Germinal center (tissue), 1 donor: ENCODE measurements around the gene CELF5.
A peak's percentile ranks its signal among the peaks of the same experiment; 100 is the strongest.

ENCODE experiments used
- DNase-seq: peaks from one replicate; pipeline ENCODE4 v3.0.0; 2012; ENCODE audit warnings: mixed read lengths, low spot score

CELF5 gene

GRCh38 chr19:3224346-3225168 lies at the start of gene CELF5:
Gene CELF5, plus strand, starts transcription at chr19:3224661. Its CDS starts 79 bp downstream, at chr19:3224740.
- DNase-seq: peak; percentile 81

DNA sequence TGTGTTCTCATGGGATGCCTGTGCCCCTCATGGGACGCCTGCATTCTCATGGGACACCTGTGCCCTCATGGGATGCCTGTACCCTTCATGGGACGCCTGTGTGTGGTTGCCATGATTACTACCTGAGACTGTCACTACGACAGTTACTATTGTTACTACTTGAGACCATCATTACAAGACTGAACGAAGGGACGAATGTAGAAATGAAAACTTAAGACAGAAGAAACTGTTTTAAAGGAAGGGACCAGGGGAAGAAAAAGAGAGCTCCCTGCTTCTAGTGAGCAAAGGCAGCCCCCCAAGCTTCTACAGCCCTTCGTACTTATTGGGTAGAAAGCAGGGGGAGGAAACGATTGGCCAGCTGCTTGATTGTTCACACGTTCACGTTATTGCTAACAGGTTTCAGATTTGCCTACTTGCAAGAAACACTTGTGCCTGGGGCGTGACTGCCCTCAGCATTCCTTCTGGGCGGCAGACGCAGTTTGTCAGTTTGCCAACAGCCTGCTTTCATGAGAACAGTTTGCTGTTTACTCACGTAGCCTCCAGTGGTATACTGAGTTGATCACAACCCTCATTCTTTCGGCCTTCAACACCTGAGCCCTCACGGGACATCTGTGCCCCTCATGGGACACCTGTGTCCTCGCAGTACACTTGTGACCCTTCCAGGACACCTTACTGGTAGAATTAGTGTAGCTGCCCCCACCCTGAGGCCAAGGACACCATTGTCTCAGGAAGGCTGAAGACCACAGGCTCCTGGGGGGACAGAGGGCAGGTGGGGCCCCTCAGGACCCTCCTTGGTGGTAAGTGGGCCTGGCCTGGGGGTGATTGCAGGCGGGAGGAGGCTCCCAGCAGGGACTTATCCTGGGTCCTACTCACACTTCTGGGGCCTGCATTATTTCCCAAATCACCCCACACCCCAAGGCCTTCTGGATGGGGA lies 48.4 kb upstream of the CELF5 start:
- no peak for DNase-seq

- DNase-seq: no peak
Measured at GRCh38 chr19:3176715-3177501, 47.6 kb upstream of the CELF5 start.

DNA sequence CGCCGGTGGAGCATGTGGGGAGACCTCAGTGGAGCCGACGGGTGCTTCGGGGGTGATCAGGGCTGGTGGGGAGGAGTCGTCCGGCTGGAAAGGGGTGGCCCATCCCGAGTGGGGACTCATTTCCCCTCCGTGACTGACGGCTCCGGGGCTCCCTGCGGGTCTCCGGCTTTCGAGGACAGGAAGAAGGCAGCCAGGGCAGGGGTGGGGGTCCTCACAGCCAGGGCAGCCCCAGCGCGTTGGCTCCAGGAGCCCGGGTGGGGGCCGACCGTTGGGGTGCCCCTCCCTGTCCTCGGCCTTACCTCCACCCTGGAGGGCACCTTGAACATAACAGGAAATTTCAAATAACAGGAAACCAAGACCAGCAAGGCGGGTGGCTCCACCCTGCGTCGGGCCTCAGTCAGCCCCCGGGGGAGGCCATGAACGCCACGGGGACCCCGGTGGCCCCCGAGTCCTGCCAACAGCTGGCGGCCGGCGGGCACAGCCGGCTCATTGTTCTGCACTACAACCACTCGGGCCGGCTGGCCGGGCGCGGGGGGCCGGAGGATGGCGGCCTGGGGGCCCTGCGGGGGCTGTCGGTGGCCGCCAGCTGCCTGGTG lies 46.0 kb upstream of the CELF5 start, which contains the start of gene S1PR4:
Gene S1PR4, plus strand, starts transcription at position 393 of the 596 bp plus-strand sequence. Its CDS starts 24 bp downstream, at position 417.
- DNase-seq: peak; percentile 83

DNA sequence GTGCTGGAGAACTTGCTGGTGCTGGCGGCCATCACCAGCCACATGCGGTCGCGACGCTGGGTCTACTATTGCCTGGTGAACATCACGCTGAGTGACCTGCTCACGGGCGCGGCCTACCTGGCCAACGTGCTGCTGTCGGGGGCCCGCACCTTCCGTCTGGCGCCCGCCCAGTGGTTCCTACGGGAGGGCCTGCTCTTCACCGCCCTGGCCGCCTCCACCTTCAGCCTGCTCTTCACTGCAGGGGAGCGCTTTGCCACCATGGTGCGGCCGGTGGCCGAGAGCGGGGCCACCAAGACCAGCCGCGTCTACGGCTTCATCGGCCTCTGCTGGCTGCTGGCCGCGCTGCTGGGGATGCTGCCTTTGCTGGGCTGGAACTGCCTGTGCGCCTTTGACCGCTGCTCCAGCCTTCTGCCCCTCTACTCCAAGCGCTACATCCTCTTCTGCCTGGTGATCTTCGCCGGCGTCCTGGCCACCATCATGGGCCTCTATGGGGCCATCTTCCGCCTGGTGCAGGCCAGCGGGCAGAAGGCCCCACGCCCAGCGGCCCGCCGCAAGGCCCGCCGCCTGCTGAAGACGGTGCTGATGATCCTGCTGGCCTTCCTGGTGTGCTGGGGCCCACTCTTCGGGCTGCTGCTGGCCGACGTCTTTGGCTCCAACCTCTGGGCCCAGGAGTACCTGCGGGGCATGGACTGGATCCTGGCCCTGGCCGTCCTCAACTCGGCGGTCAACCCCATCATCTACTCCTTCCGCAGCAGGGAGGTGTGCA lies 45.3 kb upstream of the CELF5 start:
- no peak for DNase-seq

- DNase-seq: no peak
Measured at GRCh38 chr19:3179739-3180293, 44.6 kb upstream of the CELF5 start.

DNA sequence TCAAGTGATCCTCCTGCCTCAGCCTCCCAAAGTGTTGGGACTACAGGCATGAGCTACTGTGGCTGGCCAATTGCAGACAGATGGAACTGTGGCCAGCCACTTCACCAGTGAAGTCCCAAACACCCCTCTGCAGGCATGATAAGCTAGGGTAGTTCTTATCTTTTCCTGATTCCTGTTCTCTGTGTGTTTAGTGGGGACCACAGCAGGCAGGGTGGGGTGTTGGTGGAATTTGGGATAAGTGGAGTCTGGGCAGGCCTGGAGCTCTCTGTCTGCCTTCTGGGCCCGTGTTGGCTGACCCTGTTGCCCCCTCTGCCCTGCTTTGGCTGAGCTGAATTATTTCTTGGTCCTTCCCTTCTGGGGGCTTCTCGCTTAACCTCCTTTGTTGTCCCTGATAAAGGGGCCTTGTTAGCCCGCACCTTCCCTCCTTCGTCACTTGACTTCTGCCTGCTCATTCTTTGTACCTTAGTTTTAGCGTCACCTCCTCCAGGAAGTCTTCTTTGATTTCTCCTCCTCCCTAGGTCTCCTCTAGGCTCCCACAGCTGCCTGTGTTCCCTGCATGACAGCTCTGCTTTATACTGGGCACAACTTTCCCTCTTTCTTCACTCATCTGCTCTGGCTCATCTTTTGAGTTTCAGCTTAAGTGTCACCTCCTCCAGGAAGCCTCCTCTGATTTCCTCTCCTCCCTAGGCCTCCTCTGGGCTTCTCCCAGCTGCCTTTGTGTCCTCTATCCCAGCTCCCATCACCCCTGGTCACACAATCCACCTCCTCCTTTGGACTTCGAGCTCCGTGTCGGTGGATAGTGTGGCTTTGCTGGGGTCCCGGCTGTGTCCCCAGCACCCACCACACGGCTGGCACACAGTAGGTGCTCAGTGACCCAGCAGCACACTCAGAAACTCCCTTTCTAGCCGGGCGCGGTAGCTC lies 40.5 kb upstream of the CELF5 start:
- no peak for DNase-seq

- no peak for DNase-seq
Measured at GRCh38 chr19:3184847-3185460, 39.5 kb upstream of the CELF5 start.

DNA sequence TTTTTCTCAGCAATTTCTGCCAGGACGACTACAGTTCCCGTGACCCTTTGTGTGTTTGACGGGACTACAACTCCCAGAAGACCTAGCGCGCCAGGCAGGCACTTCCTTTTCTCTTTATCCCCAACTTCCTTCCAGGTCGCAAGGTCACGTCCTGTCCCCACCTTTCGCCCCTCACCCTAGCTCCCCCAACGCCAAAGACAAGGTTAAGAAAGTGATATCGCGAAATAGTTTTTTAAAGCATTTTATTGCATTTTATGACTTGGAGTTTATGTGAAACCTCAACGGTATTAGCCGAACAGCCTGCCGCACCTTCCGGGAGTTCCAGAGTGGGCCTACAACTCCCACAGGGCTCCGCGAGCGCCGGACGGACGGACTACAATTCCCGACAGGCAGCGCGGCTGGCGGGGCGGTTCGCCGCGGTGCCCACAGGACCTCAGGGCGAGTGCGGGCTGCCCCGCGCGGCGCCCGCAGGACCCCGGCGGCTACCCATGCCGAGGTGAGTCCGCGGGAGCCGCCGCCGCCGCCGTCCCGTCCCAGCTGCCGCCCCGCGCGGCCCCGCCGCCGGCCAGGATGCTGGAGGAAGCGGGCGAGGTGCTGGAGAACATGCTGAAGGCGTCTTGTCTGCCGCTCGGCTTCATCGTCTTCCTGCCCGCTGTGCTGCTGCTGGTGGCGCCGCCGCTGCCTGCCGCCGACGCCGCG lies 38.9 kb upstream of the CELF5 start, which contains the start of gene NCLN:
Gene NCLN, plus strand, starts transcription at position 470 of the 699 bp plus-strand sequence. Its CDS starts 101 bp downstream, at position 571.
- peak; percentile 84 for DNase-seq

DNA sequence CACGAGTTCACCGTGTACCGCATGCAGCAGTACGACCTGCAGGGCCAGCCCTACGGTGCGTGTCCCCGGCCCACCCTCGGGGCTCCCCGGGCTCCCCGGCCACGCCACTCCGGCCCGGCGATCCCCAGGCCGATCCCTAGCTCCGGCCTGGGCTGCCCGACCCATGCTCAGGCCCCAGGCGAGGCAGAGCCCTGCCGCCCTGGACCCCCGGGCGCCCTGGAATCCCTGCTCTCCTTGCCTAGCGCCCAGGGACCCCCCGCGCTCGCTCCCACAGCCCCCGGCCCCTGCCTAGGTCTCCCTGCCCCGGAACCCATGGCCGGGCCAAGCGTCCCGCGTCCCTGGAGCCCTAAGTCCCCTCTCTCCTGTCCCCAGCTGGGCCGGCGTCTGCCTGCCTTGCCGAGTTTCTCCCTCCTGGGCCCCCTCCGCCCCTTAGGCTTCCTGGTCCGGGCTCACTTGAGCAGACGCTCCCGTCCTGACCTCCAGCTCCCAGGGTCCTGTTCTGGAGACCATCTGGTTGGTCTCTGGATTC lies 38.2 kb upstream of the CELF5 start:
- no peak for DNase-seq

DNA sequence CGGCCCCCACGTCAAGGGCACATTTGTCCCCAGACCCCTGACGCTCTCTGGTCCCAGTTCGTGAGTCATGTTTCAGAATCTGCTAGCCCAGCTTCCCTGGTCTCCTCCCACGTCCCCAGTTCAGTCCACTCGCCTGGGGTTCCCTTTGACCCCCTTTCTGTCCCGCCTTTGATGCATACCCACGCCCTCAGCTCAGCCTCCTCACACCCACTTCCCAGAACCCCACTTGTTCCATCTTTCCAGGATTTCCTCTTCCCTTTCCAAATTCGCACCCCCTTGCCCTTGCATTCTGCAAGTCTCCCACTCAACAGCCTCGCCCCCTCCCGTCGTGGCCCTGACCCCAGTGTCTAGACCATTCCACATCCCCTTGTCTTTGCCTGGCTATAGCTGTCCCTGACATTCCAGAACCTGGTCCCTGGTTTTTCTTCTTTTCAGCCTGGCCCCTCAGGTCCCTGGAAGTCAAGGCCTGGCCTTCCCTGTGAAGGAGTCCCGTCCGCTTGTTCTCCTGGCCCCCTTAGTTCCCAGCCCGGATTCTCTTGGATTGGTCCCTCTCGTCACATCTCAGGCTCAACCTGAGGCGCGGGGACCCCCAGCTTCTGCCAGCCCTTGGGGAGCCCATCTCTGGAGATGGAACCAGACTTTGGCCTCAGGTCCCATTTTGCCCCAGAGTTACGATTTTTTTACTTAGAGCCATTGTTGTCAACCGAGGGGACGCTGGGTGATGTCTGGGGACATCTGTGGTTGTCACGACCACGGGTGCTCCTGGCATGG lies 37.4 kb upstream of the CELF5 start:
- DNase-seq: no peak

DNA sequence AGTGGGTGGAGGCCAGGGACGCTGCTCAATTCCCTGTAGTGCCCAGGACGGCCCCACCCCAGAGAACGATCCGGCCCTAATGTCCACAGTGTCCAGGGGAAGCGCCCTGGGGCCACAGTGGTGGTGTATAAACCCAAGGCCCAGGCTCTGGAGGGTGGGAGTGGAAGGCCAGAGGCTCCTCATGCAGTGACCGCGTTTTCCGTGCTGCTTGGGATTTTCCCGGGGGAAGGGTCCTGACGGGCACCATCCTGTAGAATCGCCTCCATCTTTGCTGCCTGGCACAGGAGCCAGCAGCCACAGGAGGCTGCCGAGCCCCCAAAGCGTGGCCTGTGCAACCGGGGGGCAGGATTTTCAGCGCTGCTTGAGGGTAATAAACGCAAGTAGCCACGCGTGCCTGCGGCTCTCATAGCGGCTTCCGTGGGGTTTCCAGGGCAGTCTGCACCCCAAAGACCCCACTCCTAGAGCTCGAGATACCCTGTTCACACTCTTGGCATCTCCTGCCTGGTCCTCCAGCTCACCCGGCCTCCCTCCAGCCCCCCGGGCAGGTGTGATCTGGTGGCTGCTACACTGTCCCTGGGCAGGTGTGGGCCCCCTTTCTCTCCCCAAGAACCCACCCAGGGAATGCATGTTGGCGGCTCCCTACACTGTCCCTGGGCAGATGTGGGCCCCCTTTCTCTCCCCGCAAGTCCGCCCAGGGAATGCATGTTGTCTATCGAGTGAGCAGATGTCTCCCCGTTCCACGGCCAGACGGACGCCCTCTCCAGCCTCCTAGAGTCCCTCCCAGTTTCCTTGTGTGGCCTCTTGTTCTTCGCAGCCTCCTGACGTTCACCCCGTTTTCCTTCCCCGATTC lies 36.6 kb upstream of the CELF5 start:
- DNase-seq: no peak

GRCh38 chr19:3188627-3189596 lies 35.5 kb upstream of the CELF5 start:
- DNase-seq: no peak

DNA sequence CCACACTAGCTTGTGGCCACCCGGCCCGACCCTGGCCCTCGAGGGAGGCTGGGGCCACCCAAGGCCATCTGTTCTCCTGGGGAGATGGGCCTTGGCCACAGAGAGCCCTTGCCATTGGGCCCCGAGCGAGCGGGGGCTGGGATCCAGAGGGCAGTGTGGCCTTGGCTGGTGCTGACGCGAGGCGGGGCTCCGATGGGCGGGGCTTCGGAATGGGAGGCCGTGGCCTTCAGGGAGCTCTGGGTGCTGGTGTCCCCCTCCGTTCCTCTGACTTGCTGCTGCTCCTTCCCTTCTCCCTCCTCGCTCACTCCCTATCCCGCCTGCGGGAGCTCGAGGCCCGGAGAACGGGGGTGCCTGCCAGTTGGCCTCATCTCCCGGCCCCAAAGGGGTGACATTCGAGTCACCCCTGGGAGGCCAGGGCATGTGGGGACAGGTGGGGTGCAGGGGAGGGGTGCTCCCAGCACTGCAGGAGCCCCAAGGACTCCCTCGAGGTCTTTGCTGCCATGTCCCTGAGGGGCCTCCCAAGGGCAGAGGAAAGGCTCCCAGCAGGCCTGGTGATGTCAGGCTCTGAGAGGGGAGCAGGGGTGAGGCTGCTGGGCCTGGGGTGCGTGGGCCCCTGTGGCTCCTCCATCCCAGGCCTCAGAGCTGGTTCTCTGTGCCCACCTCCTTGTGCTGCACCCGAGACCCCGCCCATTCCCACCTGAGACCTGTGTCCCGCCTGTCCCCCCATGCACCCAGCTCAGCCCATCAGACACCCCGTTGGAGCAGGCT lies 34.6 kb upstream of the CELF5 start:
- DNase-seq: no peak
